GM12891 (cell line): Measurements from ENCODE around the gene TBC1D26.
"Not testable (repeated sequence)": the region's sequence is repeated elsewhere in the genome, so short reads cannot be mapped to it uniquely, and the experiment has no call there.

Experiments
- POLR2A ChIP-seq: IDR thresholded peaks from 2 replicates; pipeline ENCODE4 v1.6.1; 2011; ENCODE audit warnings: low read depth, low read length, control low read depth
- POLR2AphosphoS5 ChIP-seq: IDR thresholded peaks from 2 replicates; pipeline ENCODE4 v1.6.1; 2011; ENCODE audit warnings: low read depth, low read length, control low read depth
- POU2F2 ChIP-seq: IDR thresholded peaks from 2 replicates; pipeline ENCODE4 v1.6.1; 2011; ENCODE audit warnings: low read depth, mild to moderate bottlenecking, control low read depth, low read length, moderate library complexity
- TAF1 ChIP-seq: IDR thresholded peaks from 2 replicates; pipeline ENCODE4 v1.6.1; 2011; ENCODE audit warnings: low read depth, low read length, control low read depth

GRCh38 chr17:15683824-15684478 is 48.1 kb upstream of the TBC1D26 start, which contains the start of gene TRIM16:
- not testable (repeated sequence) for TF ChIP-seq TAF1, POLR2AphosphoS5, POLR2A, POU2F2
